ENCODE results near the gene MYCBP. TPM values are rescaled to one million over a fixed set of nuclear protein-coding genes. Genes with fewer than 3 reads are reported as not detected.
A peak's percentile ranks its signal among the peaks of the same experiment; 100 is the strongest.

Gene MYCBP
- total and polyA plus RNA-seq, 2 of the 8 experiments (the other 6 are each of a cell fraction or from before 2014, with no cell fraction given): 22.4 to 38.2 TPM

DNA sequence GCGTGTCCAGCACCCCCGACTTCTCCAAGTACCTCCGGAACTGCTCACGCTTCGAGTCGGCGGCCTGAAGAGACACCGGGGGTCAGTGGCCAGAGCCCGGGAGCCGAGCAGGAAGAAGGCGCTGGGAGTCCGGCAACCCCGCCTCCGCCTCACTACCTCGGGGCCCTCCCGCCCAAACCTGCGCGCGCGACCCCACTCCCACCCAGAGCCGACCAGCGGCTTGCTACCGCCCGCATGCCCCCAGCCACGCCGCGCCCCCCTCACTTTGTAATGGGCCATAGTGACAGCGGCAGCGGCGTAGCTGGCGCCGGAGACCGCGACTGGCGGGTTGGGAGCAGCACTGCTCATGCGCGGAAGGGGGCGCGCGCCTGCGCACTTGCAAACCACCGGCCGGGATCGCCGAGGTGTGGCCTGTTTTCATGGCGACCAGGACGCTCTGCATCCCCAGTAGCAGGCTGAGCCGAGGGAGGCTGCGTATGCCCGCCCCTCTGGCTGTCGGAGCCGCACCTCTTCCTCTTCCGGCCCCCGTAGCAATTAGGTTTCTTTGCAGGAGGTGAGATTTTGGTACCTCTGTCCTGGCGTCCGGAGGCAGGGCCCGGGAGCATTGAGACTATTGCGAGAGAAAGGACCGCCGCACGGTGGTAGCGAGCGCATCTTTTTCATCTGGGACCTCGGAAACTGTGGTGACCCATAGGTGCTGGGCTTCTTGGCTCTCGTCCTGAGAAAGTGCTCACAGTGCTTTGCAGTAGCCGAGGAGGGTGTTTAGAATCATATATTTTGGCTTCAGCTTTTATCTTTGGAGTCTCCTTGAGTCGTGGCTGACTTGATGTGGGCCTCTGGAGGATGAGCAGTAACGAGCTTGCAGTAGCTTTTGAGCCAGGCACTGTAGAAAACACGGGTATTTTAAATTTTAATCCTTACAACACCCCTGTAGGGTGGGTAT is at the start of gene MYCBP (continued):
- TF ChIP-seq, protein P1, sequence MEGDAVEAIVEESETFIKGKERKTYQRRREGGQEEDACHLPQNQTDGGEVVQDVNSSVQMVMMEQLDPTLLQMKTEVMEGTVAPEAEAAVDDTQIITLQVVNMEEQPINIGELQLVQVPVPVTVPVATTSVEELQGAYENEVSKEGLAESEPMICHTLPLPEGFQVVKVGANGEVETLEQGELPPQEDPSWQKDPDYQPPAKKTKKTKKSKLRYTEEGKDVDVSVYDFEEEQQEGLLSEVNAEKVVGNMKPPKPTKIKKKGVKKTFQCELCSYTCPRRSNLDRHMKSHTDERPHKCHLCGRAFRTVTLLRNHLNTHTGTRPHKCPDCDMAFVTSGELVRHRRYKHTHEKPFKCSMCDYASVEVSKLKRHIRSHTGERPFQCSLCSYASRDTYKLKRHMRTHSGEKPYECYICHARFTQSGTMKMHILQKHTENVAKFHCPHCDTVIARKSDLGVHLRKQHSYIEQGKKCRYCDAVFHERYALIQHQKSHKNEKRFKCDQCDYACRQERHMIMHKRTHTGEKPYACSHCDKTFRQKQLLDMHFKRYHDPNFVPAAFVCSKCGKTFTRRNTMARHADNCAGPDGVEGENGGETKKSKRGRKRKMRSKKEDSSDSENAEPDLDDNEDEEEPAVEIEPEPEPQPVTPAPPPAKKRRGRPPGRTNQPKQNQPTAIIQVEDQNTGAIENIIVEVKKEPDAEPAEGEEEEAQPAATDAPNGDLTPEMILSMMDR (IDR thresholded peaks at IDR 0.05; ENCODE audit: control extremely low read depth in 1 of 3, insufficient read depth in 1 of 3, low read depth in 1 of 3, low read length in 3 of 3): 0 out of 4 replicates have a peak, but pooled peaks of 1 of the 3 experiments have one; percentile 0
- TF ChIP-seq HDAC2 (IDR thresholded peaks at IDR 0.05; ENCODE audit: borderline replicate concordance in 1 of 2, low read depth in 2 of 2, low read length in 2 of 2) (0 out of 4 replicates have a peak, but pooled peaks of 1 of the 2 experiments have one; percentile 44), BACH1 (IDR thresholded peaks at IDR 0.05; ENCODE audit: low read length) (no peak), SP1 (IDR thresholded peaks at IDR 0.05; ENCODE audit: low read depth, low read length) (no peak), EGR1 (IDR thresholded peaks at IDR 0.05; ENCODE audit: borderline replicate concordance, low read depth, low read length) (no peak), EP300 (IDR thresholded peaks at IDR 0.05; ENCODE audit: borderline replicate concordance in 1 of 2, low read depth in 2 of 2, low read length in 2 of 2) (no peak), TAF1 (IDR thresholded peaks at IDR 0.05; ENCODE audit: low read depth, low read length) (peak; percentile 45; the same call in 1 of the 2 replicates), KDM5A (IDR thresholded peaks at IDR 0.05; ENCODE audit: low read length) (no peak), SP4 (IDR thresholded peaks at IDR 0.05; ENCODE audit: low read length) (no peak), YY1 (IDR thresholded peaks at IDR 0.05; ENCODE audit: low read depth, low read length) (no peak), HDAC6 (IDR thresholded peaks at IDR 0.05; ENCODE audit: low read depth, low read length) (no peak), CREB1 (IDR thresholded peaks at IDR 0.05) (peak; percentile 57), CEBPB (IDR thresholded peaks at IDR 0.05; ENCODE audit: low read depth, low read length) (no peak), JUN (IDR thresholded peaks at IDR 0.05; ENCODE audit: low read depth, low read length) (no peak), SP2 (IDR thresholded peaks at IDR 0.05; ENCODE audit: low read length) (no peak), RXRA (IDR thresholded peaks at IDR 0.05; ENCODE audit: insufficient read depth, low read depth, low read length) (no peak), RFX5 (IDR thresholded peaks at IDR 0.05; ENCODE audit: borderline replicate concordance, low read depth, low read length) (no peak)
- TF ChIP-seq, protein P2, sequence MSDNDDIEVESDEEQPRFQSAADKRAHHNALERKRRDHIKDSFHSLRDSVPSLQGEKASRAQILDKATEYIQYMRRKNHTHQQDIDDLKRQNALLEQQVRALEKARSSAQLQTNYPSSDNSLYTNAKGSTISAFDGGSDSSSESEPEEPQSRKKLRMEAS (IDR thresholded peaks at IDR 0.05): no peak; the same call in none of the 2 replicates
- TF ChIP-seq, protein P3, sequence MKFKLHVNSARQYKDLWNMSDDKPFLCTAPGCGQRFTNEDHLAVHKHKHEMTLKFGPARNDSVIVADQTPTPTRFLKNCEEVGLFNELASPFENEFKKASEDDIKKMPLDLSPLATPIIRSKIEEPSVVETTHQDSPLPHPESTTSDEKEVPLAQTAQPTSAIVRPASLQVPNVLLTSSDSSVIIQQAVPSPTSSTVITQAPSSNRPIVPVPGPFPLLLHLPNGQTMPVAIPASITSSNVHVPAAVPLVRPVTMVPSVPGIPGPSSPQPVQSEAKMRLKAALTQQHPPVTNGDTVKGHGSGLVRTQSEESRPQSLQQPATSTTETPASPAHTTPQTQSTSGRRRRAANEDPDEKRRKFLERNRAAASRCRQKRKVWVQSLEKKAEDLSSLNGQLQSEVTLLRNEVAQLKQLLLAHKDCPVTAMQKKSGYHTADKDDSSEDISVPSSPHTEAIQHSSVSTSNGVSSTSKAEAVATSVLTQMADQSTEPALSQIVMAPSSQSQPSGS (IDR thresholded peaks at IDR 0.05; ENCODE audit: low read length): no peak
